ENCODE data around the gene BCAS4.

Gene BCAS4

DNA sequence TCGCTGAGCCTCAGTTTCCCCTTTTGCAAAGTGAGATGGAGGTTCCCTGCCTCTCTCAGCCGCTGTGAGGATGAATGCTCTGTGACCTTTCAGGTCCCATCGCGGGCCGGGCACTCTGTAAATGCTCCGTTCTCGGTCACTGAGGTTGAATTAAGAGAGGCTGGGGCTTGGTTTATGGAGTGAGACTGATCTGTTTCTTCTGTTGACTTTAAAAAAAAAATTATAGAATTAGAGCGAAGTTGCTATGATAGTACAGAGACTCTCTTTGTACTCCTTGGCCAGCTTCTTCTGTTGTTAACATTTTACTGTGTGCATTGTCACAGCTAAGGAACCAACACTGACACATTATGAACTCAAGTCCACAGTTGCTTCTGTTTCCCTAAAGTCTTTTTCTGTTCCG, 72.0 kb downstream of the BCAS4 start:
- H3K27me3 ChIP-seq (ENCODE audit: control insufficient read depth, insufficient read depth, low read length): no peaks in the 10 kb centered on the region
- no peak overlapping the region for H3K4me3 ChIP-seq (ENCODE audit: low read length)
- no peaks in the 10 kb centered on the region for H3K9me3 ChIP-seq (replicated peaks; ENCODE audit: low read length)
- H3K4me1 ChIP-seq (ENCODE audit: control insufficient read depth, insufficient read depth, low read length): no peaks in the 10 kb centered on the region
- no peak overlapping the region for H3K9ac ChIP-seq (ENCODE audit: low read depth, low read length)
- no peak overlapping the region for H3K4me2 ChIP-seq (ENCODE audit: low read length)
- no peaks in the 10 kb centered on the region for H3K36me3 ChIP-seq (ENCODE audit: insufficient read depth, low read length)

DNA sequence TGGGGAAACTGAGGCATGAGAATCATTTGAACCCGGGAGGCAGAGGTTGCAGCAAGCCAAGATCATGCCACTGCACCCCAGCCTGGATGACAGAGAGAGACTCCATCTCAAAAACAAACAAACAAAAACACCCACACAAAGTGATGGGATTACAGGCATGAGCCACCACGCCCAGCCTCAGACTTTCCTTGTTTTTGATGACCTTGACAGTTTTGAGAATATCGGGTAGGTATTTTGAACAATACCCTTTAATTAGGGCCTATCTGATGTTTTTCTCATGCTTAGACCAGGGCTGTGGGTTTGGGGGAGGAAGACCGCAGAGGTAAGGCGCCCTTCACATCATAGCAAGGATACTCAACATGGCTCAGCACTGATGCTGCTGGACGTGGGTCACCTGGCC, 72.9 kb downstream of the BCAS4 start:
- Histone ChIP-seq H3K9ac (ENCODE audit: low read depth, low read length) (no peak overlapping the region), H3K4me2 (ENCODE audit: low read length) (no peak overlapping the region), H3K4me1 (ENCODE audit: control insufficient read depth, insufficient read depth, low read length) (no peaks in the 10 kb centered on the region), H3K36me3 (ENCODE audit: insufficient read depth, low read length) (no peaks in the 10 kb centered on the region), H3K9me3 (replicated peaks; ENCODE audit: low read length) (no peaks in the 10 kb centered on the region), H3K27me3 (ENCODE audit: control insufficient read depth, insufficient read depth, low read length) (no peaks in the 10 kb centered on the region), H3K4me3 (ENCODE audit: low read length) (no peak overlapping the region)

DNA sequence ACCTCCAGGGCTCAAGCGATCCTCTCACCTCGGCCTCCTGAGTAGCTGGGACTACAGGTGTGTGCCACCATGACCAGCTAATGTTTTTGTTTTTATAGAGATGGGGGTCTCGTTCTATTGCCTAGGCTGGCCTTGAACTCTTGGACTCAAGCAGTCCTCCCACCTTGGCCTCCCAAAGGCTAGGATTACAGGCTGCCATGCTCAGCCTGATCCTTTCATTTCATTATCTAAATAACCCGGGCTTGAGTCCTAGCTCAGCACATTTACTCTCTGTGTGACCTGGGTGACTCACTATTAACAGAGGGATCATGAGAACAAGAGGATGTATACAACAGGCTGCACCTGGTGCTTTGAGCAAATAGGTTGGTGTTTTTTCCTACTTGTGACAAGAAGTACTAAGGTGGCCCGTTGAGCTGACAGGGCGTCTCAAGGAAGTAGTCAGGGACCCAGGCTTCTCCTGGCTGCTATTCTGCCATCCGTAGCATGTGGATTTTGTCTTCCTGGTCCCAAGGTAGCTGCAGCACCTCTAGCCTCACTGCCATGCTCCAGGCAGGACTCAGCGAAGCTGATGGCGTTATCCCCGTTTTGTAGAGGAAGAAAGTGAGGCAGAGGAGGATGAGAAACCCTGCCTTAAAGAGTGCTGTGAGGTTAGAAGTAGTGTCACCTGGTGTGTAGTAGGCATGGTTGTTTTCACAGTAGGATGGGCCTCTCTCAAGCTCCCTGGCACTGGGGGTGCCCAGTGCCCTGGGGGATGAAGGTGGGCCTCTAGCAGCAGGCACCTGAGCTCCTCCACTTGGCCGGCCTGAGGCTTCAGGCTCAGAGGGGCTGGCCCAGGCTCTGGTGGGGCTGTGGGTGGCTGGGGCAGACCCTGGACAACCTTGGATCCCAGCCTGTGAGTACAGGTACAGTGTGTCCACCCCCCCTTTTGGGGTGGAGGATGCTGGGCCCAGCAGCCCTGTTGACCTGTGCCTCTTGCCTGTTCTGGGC, 73.9 kb downstream of the BCAS4 start:
- no peak overlapping the region for H3K4me2 ChIP-seq (ENCODE audit: low read length)
- no peak overlapping the region for H3K9ac ChIP-seq (ENCODE audit: low read depth, low read length)
- H3K4me3 ChIP-seq (ENCODE audit: low read length): no peak overlapping the region
- H3K27me3 ChIP-seq (ENCODE audit: control insufficient read depth, insufficient read depth, low read length): no peaks in the 10 kb centered on the region
- no peaks in the 10 kb centered on the region for H3K36me3 ChIP-seq (ENCODE audit: insufficient read depth, low read length)
- H3K9me3 ChIP-seq (replicated peaks; ENCODE audit: low read length): no peaks in the 10 kb centered on the region
- no peaks in the 10 kb centered on the region for H3K4me1 ChIP-seq (ENCODE audit: control insufficient read depth, insufficient read depth, low read length)

DNA sequence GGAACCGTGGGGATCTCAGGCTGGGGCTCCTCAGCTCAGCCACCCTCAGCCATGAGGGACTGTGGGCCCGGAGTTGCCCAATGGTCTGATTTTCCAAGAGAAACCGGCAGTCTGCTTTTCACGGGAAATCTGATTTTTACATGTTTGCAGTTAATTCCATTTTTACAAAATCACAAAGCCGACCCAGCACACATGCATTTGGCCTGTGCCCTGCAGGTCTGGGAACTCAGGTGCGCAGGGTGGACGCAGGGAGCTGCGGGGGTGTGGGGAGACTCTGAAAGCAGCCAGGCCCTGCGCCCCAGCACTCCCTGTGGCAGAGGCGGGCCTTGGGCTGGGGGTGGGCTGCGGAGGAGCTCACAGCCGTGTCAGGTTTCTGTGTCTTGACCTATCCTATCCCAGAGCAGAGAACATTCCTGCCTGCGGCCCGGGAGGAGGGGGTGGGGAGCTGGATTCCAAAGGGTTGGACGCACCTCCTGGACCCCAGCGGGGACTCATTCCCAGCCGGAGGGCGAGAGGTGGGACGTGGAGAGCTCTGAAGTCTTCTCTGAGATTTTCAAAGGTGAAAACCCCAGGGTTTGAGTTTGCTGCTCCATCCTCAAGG, 75.8 kb downstream of the BCAS4 start:
- Histone ChIP-seq H3K36me3 (ENCODE audit: insufficient read depth, low read length) (no peaks in the 10 kb centered on the region), H3K9ac (ENCODE audit: low read depth, low read length) (no peak overlapping the region), H3K4me1 (ENCODE audit: control insufficient read depth, insufficient read depth, low read length) (no peaks in the 10 kb centered on the region), H3K4me2 (ENCODE audit: low read length) (no peak overlapping the region), H3K9me3 (replicated peaks; ENCODE audit: low read length) (no peaks in the 10 kb centered on the region), H3K4me3 (ENCODE audit: low read length) (no peak overlapping the region), H3K27me3 (ENCODE audit: control insufficient read depth, insufficient read depth, low read length) (no peaks in the 10 kb centered on the region)

DNA sequence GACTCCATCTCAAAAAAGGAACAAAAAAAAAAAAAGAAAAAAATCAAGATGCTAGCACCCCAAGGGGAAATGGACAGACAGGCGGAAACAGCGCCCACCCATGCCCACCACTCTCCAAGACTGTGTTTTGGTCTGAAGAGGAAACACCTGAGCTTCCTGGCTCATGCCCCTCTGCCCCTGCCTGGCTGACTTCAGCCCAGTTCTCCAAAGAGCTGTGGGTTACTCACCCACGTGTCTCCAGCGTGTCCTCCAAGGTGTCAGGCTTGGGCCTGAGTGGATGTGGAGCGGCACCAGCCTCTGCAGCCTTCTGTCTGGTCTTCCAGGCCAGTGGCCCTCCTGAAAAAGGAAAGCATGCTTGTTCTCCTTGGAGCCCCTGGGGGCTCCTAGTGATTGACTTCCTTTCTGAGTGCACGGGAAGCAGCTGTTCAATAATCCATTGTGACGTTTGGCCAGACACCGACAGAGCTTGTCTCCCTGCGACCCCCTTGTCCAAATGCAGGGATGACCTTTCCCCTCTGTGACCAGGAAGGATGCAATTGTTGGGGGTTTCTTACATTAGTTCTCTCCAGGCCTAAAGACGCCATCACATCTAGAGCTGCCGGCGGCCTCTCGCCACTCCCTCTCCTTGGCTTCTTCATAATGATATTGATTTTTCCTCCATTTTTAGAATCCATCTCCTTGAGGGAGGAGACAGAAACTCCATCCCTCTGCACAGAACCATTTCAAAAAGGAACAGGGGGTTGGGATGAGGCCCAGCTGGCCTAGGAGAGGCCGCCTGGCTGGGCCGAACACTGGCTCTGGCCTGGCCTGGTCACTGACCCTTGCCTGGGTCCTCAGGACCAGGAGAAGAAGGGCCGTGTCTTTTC, 77.9 kb downstream of the BCAS4 start:
- no peaks in the 10 kb centered on the region for H3K36me3 ChIP-seq (ENCODE audit: insufficient read depth, low read length)
- no peak overlapping the region for H3K9ac ChIP-seq (ENCODE audit: low read depth, low read length)
- no peak overlapping the region for H3K4me3 ChIP-seq (ENCODE audit: low read length)
- no peaks in the 10 kb centered on the region for H3K4me1 ChIP-seq (ENCODE audit: control insufficient read depth, insufficient read depth, low read length)
- no peaks in the 10 kb centered on the region for H3K27me3 ChIP-seq (ENCODE audit: control insufficient read depth, insufficient read depth, low read length)
- no peaks in the 10 kb centered on the region for H3K9me3 ChIP-seq (replicated peaks; ENCODE audit: low read length)
- H3K4me2 ChIP-seq (ENCODE audit: low read length): no peak overlapping the region

DNA sequence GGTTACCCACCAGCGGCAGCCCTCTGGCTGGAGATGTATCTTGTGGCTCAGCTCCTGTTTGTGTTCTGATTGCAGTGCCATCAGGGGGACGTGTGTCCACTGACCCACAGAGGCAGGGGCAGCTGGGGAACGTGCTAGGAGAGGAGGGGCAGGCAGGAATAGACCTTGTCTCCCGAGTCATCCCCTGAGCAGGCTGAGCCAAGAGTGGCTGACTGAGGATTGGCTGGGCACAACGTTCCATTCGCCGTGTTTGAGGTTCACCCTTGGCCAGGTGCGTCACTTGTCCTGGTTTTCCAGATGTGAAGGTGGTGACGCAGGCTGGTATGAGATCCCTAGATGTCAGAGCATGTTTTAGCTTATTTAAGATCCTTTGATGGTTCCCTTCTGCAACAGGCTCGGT, 78.7 kb downstream of the BCAS4 start:
- no peak overlapping the region for H3K4me2 ChIP-seq (ENCODE audit: low read length)
- no peaks in the 10 kb centered on the region for H3K9me3 ChIP-seq (replicated peaks; ENCODE audit: low read length)
- H3K9ac ChIP-seq (ENCODE audit: low read depth, low read length): no peak overlapping the region
- no peak overlapping the region for H3K4me3 ChIP-seq (ENCODE audit: low read length)
- H3K27me3 ChIP-seq (ENCODE audit: control insufficient read depth, insufficient read depth, low read length): no peaks in the 10 kb centered on the region
- H3K4me1 ChIP-seq (ENCODE audit: control insufficient read depth, insufficient read depth, low read length): no peaks in the 10 kb centered on the region
- no peaks in the 10 kb centered on the region for H3K36me3 ChIP-seq (ENCODE audit: insufficient read depth, low read length)

DNA sequence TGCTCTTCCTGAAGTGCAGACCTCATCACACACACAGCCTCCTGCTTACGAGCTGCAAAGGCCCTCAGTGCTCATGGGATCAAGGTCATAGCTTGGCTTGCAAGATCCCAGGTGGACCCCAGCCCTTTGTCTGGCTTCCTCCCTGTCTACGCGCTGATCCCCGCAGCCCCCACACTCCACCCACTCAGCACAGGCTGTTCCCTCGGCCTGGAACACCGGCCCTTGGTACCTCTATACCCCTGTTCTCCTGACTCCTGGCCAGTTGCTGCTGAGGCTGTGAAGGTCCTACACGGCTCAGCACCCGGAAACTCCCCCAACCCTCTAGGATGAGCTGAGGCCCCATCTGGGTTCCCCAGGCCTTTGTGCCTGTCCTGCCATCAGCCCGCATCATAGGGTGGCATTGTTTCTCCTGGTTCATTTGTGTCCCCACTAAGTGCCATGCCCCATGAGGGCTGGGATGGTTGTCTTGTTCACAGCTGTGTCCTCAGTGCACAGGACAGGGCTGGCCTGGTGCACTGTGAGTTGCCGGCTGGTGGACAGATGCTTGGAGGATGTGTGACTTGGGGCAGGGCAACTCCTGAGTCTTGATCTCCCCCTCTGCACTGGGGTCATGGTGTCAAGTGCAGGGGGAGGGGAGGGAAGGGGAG, 79.4 kb downstream of the BCAS4 start:
- Histone ChIP-seq H3K9me3 (replicated peaks; ENCODE audit: low read length) (no peaks in the 10 kb centered on the region), H3K4me3 (ENCODE audit: low read length) (no peak overlapping the region), H3K4me1 (ENCODE audit: control insufficient read depth, insufficient read depth, low read length) (no peaks in the 10 kb centered on the region), H3K9ac (ENCODE audit: low read depth, low read length) (no peak overlapping the region), H3K36me3 (ENCODE audit: insufficient read depth, low read length) (no peaks in the 10 kb centered on the region), H3K4me2 (ENCODE audit: low read length) (no peak overlapping the region), H3K27me3 (ENCODE audit: control insufficient read depth, insufficient read depth, low read length) (no peaks in the 10 kb centered on the region)

DNA sequence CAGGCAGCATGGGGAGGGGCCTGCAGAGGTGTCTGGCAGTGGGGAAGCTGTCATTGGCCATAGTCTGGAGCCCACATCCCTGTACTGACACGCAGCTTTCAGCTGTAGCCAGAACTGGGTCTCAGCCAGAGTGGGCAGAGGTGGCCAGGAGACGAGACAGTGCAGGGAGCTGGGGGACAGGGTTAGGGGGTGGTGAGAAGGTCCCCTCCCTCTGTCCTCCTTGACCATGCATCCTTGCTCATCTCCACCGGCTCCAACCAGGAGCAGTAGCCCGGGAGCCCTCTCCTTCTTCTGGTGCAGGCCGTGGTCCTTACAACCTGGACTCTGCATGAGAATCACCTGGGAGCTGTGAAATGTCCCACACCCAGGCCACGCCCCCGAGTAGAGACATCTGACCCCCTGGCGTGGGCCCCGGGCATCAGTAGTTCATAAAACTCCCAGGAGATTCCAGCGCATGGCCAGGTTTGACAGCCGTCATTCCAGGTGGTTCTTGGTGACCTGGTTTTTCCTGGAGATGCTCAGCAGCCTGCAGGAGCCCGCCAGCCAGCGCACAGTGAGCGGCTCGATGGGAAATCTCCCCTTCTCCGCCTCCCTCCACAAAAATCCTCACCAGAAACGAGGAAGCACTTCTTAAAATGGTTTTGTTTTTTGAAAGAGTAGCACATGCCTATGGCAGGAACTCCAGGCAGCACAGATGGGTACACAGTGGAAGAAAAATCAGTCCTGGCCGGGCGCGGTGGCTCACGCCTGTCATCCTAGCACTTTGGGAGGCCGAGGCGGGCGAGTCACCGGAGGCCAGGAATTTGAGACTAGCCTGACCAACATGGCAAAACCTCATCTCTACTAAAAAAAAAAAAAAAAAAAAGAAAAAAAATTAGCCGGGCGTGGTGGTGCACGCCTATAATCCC, 80.2 kb downstream of the BCAS4 start:
- Histone ChIP-seq H3K4me3 (ENCODE audit: low read length) (no peak overlapping the region), H3K36me3 (ENCODE audit: insufficient read depth, low read length) (no peaks in the 10 kb centered on the region), H3K4me2 (ENCODE audit: low read length) (no peak overlapping the region), H3K4me1 (ENCODE audit: control insufficient read depth, insufficient read depth, low read length) (no peaks in the 10 kb centered on the region), H3K27me3 (ENCODE audit: control insufficient read depth, insufficient read depth, low read length) (no peaks in the 10 kb centered on the region), H3K9me3 (replicated peaks; ENCODE audit: low read length) (no peaks in the 10 kb centered on the region), H3K9ac (ENCODE audit: low read depth, low read length) (no peak overlapping the region)

DNA sequence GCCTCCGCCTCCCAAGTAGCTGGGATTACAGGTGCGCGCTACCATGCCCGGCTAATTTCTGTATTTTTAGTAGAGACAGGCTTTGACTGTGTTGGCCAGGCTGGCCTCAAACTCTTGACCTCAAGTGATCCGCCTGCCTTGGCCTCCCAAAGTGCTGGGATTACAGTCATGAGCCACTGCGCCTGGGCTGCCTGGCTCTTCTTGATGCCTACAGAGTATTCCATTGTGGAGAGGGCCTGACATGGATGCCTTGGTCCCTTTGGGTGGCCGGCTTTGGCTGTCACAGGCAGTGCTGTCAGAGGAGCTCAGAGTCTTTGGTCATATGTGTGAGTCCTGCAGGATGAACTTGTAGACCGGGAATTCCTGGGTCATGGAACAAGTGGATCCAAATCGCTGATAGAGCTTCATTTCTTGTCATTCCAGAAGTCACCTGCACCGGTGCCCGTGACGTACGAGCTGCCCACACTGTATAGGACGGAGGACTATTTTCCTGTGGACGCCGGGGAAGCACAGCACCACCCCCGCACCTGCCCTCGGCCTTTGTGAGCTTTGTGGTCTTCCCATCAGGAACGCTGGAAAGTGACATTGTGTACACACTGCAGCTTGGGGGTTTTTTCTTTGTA, 81.3 kb downstream of the BCAS4 start:
- Histone ChIP-seq H3K27me3 (ENCODE audit: control insufficient read depth, insufficient read depth, low read length) (no peaks in the 10 kb centered on the region), H3K9me3 (replicated peaks; ENCODE audit: low read length) (no peaks in the 10 kb centered on the region), H3K9ac (ENCODE audit: low read depth, low read length) (no peak overlapping the region), H3K4me2 (ENCODE audit: low read length) (no peak overlapping the region), H3K4me3 (ENCODE audit: low read length) (no peak overlapping the region), H3K4me1 (ENCODE audit: control insufficient read depth, insufficient read depth, low read length) (no peaks in the 10 kb centered on the region), H3K36me3 (ENCODE audit: insufficient read depth, low read length) (no peaks in the 10 kb centered on the region)

DNA sequence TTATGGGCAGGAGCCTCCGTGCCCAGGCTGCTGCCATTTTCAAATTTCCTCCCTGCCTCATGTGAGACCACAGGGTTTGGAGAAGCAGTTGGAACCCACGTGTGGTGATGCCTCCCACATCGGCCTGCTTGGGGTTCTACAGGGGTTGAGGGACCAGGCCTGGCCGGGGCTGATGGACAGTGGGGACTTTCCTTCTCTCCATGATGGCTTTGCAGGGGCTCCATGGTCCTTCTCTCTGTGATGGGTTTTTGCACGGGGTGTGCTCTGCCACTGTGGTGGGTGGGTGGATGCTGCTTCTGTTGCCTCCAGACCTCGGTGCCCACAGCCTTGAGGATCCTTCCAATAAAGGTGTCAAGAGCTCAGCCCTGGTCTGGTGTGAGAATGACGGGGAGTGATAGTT, 82.0 kb downstream of the BCAS4 start:
- H3K9me3 ChIP-seq (replicated peaks; ENCODE audit: low read length): no peaks in the 10 kb centered on the region
- H3K36me3 ChIP-seq (ENCODE audit: insufficient read depth, low read length): no peaks in the 10 kb centered on the region
- H3K9ac ChIP-seq (ENCODE audit: low read depth, low read length): no peak overlapping the region
- no peaks in the 10 kb centered on the region for H3K4me1 ChIP-seq (ENCODE audit: control insufficient read depth, insufficient read depth, low read length)
- H3K4me2 ChIP-seq (ENCODE audit: low read length): no peak overlapping the region
- H3K27me3 ChIP-seq (ENCODE audit: control insufficient read depth, insufficient read depth, low read length): no peaks in the 10 kb centered on the region
- H3K4me3 ChIP-seq (ENCODE audit: low read length): no peak overlapping the region

Data from skeletal muscle satellite cell (primary cell).